A673 (cell line): ENCODE data around the gene LRRC37A3. TPM values are rescaled to one million over a fixed set of nuclear protein-coding genes. Genes with fewer than 3 reads are reported as not detected.
"Not testable (repeated sequence)": the region's sequence is repeated elsewhere in the genome, so short reads cannot be mapped to it uniquely, and the experiment has no call there.

Experiments used
- BruUV-seq: library from RNA; stranded (reverse); fragments of 400-500 nt; replicated peaks from 2 replicates; lab custom pipeline; 2021; lab: Mats Ljungman, UMichigan
- CTCF ChIA-PET: fragments of 300-600 bp; sonication (Branson Sonifier 250); formaldehyde crosslinking; loops from one replicate; lab custom pipeline; 2022; ENCODE audit warnings: antibody characterized with exemption; lab: Charles Lee
- POLR2A ChIA-PET: fragments of 300-600 bp; sonication (Branson Sonifier 250); formaldehyde crosslinking; loops from one replicate; lab custom pipeline; 2022; ENCODE audit warnings: antibody characterized with exemption; ENCODE audit not compliant: low non-redundant PET; lab: Charles Lee
- DNase-seq: peaks from one replicate; pipeline ENCODE4 v3.0.0-alpha.2; 2015; ENCODE audit warnings: low spot score
- H3K27ac ChIP-seq: fragments of 200-600 bp; sonication (generic); 2 replicates; pipeline ENCODE4 v1.5.1; 2016; ENCODE audit warnings: mixed run types, low read depth, mild to moderate bottlenecking, mixed read lengths, antibody characterized with exemption, low read length; ENCODE audit not compliant: poor library complexity, severe bottlenecking
- H3K27me3 ChIP-seq: fragments of 200-600 bp; sonication (generic); replicated peaks from 2 replicates; pipeline ENCODE4 v1.6.1; 2017; ENCODE audit warnings: mixed run types, low read depth, mild to moderate bottlenecking, mixed read lengths, antibody characterized with exemption, low read length; ENCODE audit not compliant: insufficient read depth, poor library complexity
- H3K36me3 ChIP-seq: fragments of 200-600 bp; sonication (generic); 2 replicates; pipeline ENCODE4 v1.6.1; 2016; ENCODE audit warnings: mixed run types, mild to moderate bottlenecking, mixed read lengths, antibody characterized with exemption, low read length; ENCODE audit not compliant: insufficient read depth, poor library complexity, severe bottlenecking
- H3K4me1 ChIP-seq: fragments of 200-600 bp; sonication (generic); 2 replicates; pipeline ENCODE4 v1.6.1; 2017; ENCODE audit warnings: mixed run types, mild to moderate bottlenecking, mixed read lengths, antibody characterized with exemption, low read length; ENCODE audit not compliant: insufficient read depth, poor library complexity, severe bottlenecking
- H3K4me3 ChIP-seq: fragments of 200-600 bp; sonication (generic); 2 replicates; pipeline ENCODE4 v1.5.1; 2016; ENCODE audit warnings: low read depth, mixed run types, mild to moderate bottlenecking, mixed read lengths, low read length; ENCODE audit not compliant: poor library complexity, severe bottlenecking
- H3K9me3 ChIP-seq: fragments of 200-600 bp; sonication (generic); 2 replicates; pipeline ENCODE4 v1.6.1; 2016; ENCODE audit warnings: mixed run types, low read depth, mild to moderate bottlenecking, mixed read lengths, antibody characterized with exemption, low read length; ENCODE audit not compliant: poor library complexity, severe bottlenecking
- intact Hi-C: fragments of 100-400 bp; cut with micrococcal nuclease; formaldehyde crosslinking; loops from one replicate; pipeline ENCODE4 v1.10.0; 2022; ENCODE audit not compliant: unreplicated experiment
- total RNA-seq: library from RNA; stranded (reverse); gene quantifications from 2 replicates; pipeline ENCODE4 v1.2.3, GENCODE V29; 2021
- TF ChIP-seq, protein P1 (sequence below): fragments of 300-800, 200-600 bp; sonication (generic); conservative IDR thresholded peaks from 2 replicates; pipeline ENCODE4 v1.5.1; 2017; ENCODE audit warnings: low read depth, mild to moderate bottlenecking, antibody characterized with exemption, low read length, moderate library complexity, mixed read lengths

LRRC37A3 gene
- total RNA-seq, 1 experiment from 2014 or later = 17.6 TPM

DNA sequence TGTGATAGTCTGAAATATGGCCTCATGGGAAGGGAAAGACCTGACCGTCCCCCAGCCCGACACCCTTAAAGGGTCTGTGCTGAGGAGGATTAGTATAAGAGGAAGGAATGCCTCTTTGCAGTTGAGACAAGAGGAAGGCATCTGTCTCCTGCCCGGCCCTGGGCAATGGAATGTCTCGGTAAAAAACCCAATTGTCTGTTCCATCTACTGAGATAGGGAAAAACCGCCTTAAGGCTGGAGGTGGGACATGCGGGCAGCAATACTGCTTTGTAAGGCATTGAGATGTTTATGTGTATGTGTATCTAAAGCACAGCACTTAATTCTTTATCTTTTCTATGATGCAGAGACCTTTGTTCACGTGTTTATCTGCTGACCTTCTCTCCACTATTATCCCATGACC, 11.1 kb upstream of the LRRC37A3 start:
- H3K9me3 ChIP-seq, H3K4me1 ChIP-seq, CTCF ChIA-PET, H3K36me3 ChIP-seq, H3K4me3 ChIP-seq, H3K27ac ChIP-seq, DNase-seq, BruUV-seq, H3K27me3 ChIP-seq, POLR2A ChIA-PET: not testable (repeated sequence)
- intact Hi-C loops = loop anchor here (10.0 kb wide), 1 partner anchor 506 kb away; no protein-coding TSS in a partner anchor

DNA sequence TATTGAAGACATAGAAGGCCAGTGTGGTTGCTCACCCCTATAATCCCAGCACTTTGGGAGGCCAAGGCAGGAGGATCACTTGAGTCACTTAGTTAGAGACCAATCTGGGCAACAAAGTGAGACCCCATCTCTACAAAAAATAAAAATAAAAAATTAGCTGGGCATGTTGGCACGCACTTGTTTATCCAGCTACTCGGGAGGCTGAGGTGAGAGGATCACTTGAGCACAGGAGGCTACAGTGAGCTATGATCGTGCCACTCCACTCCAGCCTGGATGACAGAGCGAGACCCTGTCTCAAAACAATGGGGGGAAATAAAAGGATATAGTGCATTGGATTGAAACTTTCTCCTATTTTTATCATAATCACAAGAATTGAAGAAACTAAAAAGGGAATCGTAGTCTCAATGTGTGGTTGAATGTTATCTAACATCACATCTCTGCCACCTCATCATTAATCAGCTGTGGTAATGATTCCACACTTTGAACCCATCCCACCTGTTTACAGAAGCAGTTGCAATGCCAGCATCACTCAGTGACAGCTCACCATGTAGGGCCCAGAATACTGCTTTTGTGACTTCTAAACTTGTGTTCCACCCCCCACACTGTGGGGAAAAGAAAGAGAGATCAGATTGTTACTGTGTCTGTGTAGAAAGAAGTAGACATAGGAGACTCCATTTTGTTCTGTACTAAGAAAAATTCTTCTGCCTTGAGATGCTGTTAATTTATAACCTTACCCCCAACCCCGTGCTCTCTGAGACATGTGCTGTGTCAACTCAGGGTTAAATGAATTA, 10.3 kb upstream of the LRRC37A3 start:
- H3K4me3 ChIP-seq, H3K27ac ChIP-seq, H3K9me3 ChIP-seq, H3K4me1 ChIP-seq, H3K36me3 ChIP-seq, H3K27me3 ChIP-seq, CTCF ChIA-PET, DNase-seq, POLR2A ChIA-PET: not testable (repeated sequence)
- BruUV-seq = TSS peak; percentile 31
- intact Hi-C loops = loop anchor here (10.0 kb wide), 1 partner anchor 505 kb away; no protein-coding TSS in a partner anchor

DNA sequence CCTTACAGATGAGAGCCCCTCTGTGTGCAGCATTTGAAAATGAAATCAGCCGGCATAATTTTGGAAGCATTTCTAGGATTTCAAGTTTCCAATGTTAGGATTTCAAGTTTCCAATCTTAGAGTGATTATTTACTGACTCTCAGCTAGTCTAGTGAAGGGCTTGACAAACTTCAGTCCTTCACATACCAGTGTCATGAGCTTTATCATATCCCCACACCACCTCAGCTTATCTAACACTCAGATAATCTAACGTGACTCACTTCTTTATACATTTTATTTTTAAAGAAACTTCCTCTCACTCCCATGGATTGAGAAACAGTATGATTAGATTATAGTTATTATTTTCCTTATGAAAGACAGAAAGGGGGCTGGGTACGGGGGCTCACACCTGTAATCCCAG, 9.4 kb upstream of the LRRC37A3 start:
- CTCF ChIA-PET, DNase-seq, H3K4me3 ChIP-seq, intact Hi-C loops, POLR2A ChIA-PET, H3K36me3 ChIP-seq, H3K27me3 ChIP-seq, H3K27ac ChIP-seq, H3K9me3 ChIP-seq, BruUV-seq, H3K4me1 ChIP-seq: not testable (repeated sequence)

DNA sequence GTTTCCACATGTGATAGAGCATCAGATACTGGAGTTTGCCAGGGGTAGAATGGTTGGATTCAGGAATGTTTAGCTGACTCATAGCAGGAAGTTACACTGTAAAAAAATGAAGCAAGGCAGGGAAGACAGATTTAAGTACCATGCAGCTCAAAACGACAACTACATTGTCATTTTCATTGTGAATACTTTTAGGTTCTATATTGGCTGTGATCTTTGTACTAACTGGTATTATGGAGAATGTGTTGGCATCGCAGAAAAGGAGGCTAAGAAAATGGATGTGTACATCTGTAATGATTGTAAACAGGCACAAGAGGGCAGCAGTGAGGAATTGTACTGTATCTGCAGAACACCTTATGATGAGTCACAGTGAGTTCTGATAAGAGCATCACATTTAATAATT, 8.2 kb upstream of the LRRC37A3 start:
- H3K9me3 ChIP-seq, H3K4me3 ChIP-seq, CTCF ChIA-PET, H3K27me3 ChIP-seq, intact Hi-C loops, H3K4me1 ChIP-seq, POLR2A ChIA-PET, BruUV-seq, H3K36me3 ChIP-seq, H3K27ac ChIP-seq: not testable (repeated sequence)
- DNase-seq = peak; percentile 72
- TF ChIP-seq, protein P1, sequence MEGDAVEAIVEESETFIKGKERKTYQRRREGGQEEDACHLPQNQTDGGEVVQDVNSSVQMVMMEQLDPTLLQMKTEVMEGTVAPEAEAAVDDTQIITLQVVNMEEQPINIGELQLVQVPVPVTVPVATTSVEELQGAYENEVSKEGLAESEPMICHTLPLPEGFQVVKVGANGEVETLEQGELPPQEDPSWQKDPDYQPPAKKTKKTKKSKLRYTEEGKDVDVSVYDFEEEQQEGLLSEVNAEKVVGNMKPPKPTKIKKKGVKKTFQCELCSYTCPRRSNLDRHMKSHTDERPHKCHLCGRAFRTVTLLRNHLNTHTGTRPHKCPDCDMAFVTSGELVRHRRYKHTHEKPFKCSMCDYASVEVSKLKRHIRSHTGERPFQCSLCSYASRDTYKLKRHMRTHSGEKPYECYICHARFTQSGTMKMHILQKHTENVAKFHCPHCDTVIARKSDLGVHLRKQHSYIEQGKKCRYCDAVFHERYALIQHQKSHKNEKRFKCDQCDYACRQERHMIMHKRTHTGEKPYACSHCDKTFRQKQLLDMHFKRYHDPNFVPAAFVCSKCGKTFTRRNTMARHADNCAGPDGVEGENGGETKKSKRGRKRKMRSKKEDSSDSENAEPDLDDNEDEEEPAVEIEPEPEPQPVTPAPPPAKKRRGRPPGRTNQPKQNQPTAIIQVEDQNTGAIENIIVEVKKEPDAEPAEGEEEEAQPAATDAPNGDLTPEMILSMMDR = peak; percentile 49

DNA sequence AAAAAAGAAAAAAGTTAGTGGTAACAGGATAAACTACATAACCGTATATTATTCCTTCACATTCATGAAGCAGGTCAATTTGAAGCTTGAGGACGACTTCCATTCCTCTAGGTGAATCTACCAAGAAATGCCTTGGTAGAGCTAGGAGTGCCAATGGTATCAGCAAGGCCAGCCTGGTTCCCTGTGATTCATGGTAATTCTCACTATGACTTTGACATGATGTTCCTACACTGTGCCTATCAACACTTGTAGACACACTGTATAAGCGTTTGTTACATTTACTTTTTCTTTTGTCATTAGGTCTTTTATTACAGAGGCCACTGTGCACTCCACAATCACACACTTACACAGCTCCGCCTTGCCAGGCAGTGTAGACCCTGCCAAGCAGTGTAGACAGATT, 7.2 kb upstream of the LRRC37A3 start:
- POLR2A ChIA-PET, H3K4me1 ChIP-seq, H3K4me3 ChIP-seq, H3K36me3 ChIP-seq, CTCF ChIA-PET, H3K27me3 ChIP-seq, DNase-seq, H3K9me3 ChIP-seq, intact Hi-C loops, BruUV-seq, H3K27ac ChIP-seq: not testable (repeated sequence)

DNA sequence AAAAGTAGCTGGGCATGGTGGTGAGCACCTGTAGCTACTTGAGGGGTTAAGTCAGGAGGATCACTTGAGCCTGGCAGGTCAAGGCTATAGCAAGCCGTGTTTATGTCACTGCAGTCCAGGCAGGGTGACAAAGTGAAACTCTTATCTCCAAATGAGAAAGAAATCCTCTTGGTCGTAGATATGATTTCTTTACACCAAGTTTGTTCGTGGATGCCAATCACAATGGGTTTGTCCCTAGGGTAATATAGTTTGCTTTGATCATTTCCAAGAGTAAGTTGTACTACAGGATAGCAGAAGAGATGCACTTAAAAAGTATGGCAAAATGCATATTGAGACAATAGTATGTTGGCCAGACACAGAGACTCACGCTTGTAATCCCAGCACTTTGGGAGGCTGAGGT, 6.0 kb upstream of the LRRC37A3 start:
- BruUV-seq, DNase-seq, CTCF ChIA-PET, H3K36me3 ChIP-seq, intact Hi-C loops, H3K27me3 ChIP-seq, H3K9me3 ChIP-seq, POLR2A ChIA-PET, H3K27ac ChIP-seq, H3K4me1 ChIP-seq, H3K4me3 ChIP-seq: not testable (repeated sequence)

DNA sequence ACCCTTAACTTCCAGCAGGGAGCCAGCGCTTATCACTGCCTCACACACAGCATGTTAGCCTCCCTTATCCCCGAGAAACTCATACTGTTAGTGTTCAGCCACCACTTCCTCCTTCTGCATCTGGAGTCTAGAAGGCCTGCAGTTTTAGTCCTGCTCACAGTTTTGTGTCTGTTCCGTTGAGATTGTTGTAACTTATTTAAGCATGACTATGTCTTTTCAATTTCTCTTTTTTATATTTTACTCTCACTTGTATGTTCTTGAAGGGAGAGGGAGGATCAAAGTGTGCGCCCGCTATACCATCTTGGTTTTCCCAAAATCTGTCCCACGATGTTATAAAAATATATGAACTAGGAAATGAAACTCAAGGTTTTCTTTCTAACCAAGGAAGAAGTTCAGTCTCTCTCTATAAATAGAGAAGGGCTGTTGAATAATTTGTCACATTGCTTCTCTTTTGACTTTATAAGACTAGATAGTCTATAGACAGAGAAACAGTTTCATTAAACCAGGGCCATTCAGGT, 3.8 kb upstream of the LRRC37A3 start:
- DNase-seq, H3K36me3 ChIP-seq, H3K4me3 ChIP-seq, H3K27ac ChIP-seq, H3K9me3 ChIP-seq, H3K4me1 ChIP-seq, POLR2A ChIA-PET, BruUV-seq, CTCF ChIA-PET, H3K27me3 ChIP-seq: not testable (repeated sequence)
- intact Hi-C loops = loop anchor here (5.0 kb wide), 1 partner anchor 39 kb away; no protein-coding TSS in a partner anchor
